CD14-positive monocyte (primary cell): ENCODE measurements around the gene TFAP2B. TPM values are rescaled to one million over a fixed set of nuclear protein-coding genes. Genes with fewer than 3 reads are reported as not detected.
A peak's percentile ranks its signal among the peaks of the same experiment; 100 is the strongest.

Experiments
- DNase-seq, 3 donors: peaks; one replicate each; pipeline ENCODE4 v3.0.0-alpha.2; 2011 to 2022
- H2AFZ ChIP-seq: 2 replicates; pipeline ENCODE4 v1.6.0; 2012; ENCODE audit warnings: mild to moderate bottlenecking, low read depth, low read length, inconsistent platforms; ENCODE audit not compliant: insufficient read depth, poor library complexity, severe bottlenecking
- H3K27ac ChIP-seq, 2 donors: 1 replicate in 1 of 2; 2 replicates in 1 of 2; pipeline ENCODE4 v1.5.1; 2012 to 2013; ENCODE audit warnings: low read length in 2 of 2, control low read depth in 1 of 2, inconsistent platforms in 1 of 2, low read depth in 1 of 2, mild to moderate bottlenecking in 1 of 2
- H3K27me3 ChIP-seq, 2 donors: one replicate each; pipeline versions ENCODE4 v1.6.0 to v1.6.1; 2011 to 2013; ENCODE audit warnings: low read length in 2 of 2; ENCODE audit not compliant: control insufficient read depth in 2 of 2, insufficient read depth in 2 of 2
- H3K36me3 ChIP-seq, 2 donors: replicated peaks in 1 of 2; 1 replicate in 1 of 2; 2 replicates in 1 of 2; pipeline versions ENCODE4 v1.5.1 to v1.6.1; 2012 to 2013; ENCODE audit warnings: low read length in 2 of 2, control low read depth in 1 of 2, inconsistent platforms in 1 of 2, mild to moderate bottlenecking in 1 of 2; ENCODE audit not compliant: insufficient read depth in 2 of 2, control insufficient read depth in 1 of 2
- H3K4me1 ChIP-seq, 2 donors: 1 replicate in 1 of 2; 2 replicates in 1 of 2; pipeline versions ENCODE4 v1.5.1 to v1.6.1; 2012 to 2013; ENCODE audit warnings: low read length in 2 of 2, control low read depth in 1 of 2, inconsistent platforms in 1 of 2, mild to moderate bottlenecking in 1 of 2, moderate library complexity in 1 of 2; ENCODE audit not compliant: insufficient read depth in 2 of 2, control insufficient read depth in 1 of 2
- H3K4me2 ChIP-seq: replicated peaks from 2 replicates; pipeline ENCODE3; 2012; ENCODE audit warnings: low read length, moderate library complexity, mild to moderate bottlenecking; ENCODE audit not compliant: poor library complexity, severe bottlenecking; ENCODE audit errors: extremely low read depth
- H3K4me3 ChIP-seq, 3 experiments: fragments of 200-600 bp in 1 of 3; sonication (generic) in 1 of 3; replicated peaks in 1 of 3; 1 replicate in 2 of 3; 2 replicates in 1 of 3; pipeline ENCODE4 v1.5.1; 2011 to 2013; ENCODE audit warnings: low read length in 3 of 3, mild to moderate bottlenecking in 3 of 3, control low read depth in 2 of 3, low read depth in 2 of 3, inconsistent platforms in 1 of 3, moderate library complexity in 1 of 3
- H3K79me2 ChIP-seq: 2 replicates; pipeline ENCODE4 v1.6.0; 2012; ENCODE audit warnings: mild to moderate bottlenecking, control low read depth, inconsistent platforms, low read length, moderate library complexity; ENCODE audit not compliant: insufficient read depth
- H3K9ac ChIP-seq: 2 replicates; pipeline ENCODE4 v1.6.0; 2017; ENCODE audit warnings: low read length, mild to moderate bottlenecking; ENCODE audit not compliant: insufficient read depth, poor library complexity, severe bottlenecking
- H3K9me3 ChIP-seq, 2 donors: replicated peaks in 1 of 2; 1 replicate in 1 of 2; 2 replicates in 1 of 2; pipeline versions ENCODE4 v1.5.1 to v1.6.1; 2012 to 2013; ENCODE audit warnings: low read length in 2 of 2, control low read depth in 1 of 2; ENCODE audit not compliant: control insufficient read depth in 1 of 2, insufficient read depth in 1 of 2
- H4K20me1 ChIP-seq: 2 replicates; pipeline ENCODE4 v1.6.0; 2012; ENCODE audit warnings: mild to moderate bottlenecking, low read length, control low read depth, moderate library complexity; ENCODE audit not compliant: insufficient read depth
- H3K27ac Mint-ChIP-seq, 7 donors: one replicate each; pipeline ENCODE4 v1.8.0; 2020; ENCODE audit warnings: mild to moderate bottlenecking in 7 of 7, mixed read lengths in 7 of 7, moderate library complexity in 6 of 7, inconsistent platforms in 2 of 7
- H3K27me3 Mint-ChIP-seq, 3 donors: one replicate each; pipeline ENCODE4 v1.8.0; 2021 to 2022; ENCODE audit warnings: low read depth in 3 of 3, mild to moderate bottlenecking in 3 of 3, mixed read lengths in 3 of 3, moderate library complexity in 3 of 3, inconsistent platforms in 1 of 3
- H3K36me3 Mint-ChIP-seq, 2 donors: one replicate each; pipeline ENCODE4 v1.8.0; 2020; ENCODE audit warnings: mixed read lengths in 2 of 2, inconsistent platforms in 1 of 2, mild to moderate bottlenecking in 1 of 2
- H3K4me1 Mint-ChIP-seq: one replicate; pipeline ENCODE4 v1.8.0; 2020; ENCODE audit warnings: mild to moderate bottlenecking, mixed read lengths
- H3K4me3 Mint-ChIP-seq, 2 donors: one replicate each; pipeline ENCODE4 v1.8.0; 2020; ENCODE audit warnings: mild to moderate bottlenecking in 2 of 2, mixed read lengths in 2 of 2, moderate library complexity in 1 of 2
- H3K9me3 Mint-ChIP-seq, 7 donors: one replicate each; pipeline ENCODE4 v1.8.0; 2020 to 2022; ENCODE audit warnings: mixed read lengths in 7 of 7, mild to moderate bottlenecking in 6 of 7, moderate library complexity in 6 of 7, inconsistent platforms in 2 of 7
- CTCF ChIP-seq: fragments of 200-600 bp; IDR thresholded peaks from one replicate; pipeline ENCODE4 v1.8.0; 2022; ENCODE audit warnings: antibody characterized with exemption, mild to moderate bottlenecking
- WGBS: methylation state at CpG from one replicate; pipeline ENCODE4 v1.1.5; 2013; ENCODE audit warnings: missing lambda C conversion rate; ENCODE audit not compliant: insufficient coverage; 5-methylcytosine and 5-hydroxymethylcytosine counted together
- intact Hi-C, 2 donors: fragments of 100-400 bp; cut with micrococcal nuclease; formaldehyde crosslinking; loops; one replicate each; pipeline versions ENCODE4 v1.15.0 to v1.15.1; 2023
- polyA plus RNA-seq, 3 donors: library from polyadenylated mRNA; depleted of rRNA in 1 of 3; unstranded in 2 of 3; stranded (reverse) in 1 of 3; fragments of 300-500 nt in 2 of 3; fragments of >200 nt in 1 of 3; fragmentation: Illumina TruSeq in 2 of 3; gene quantifications; 1 replicate in 2 of 3; 2 replicates in 1 of 3; pipeline ENCODE4 v1.2.3, GENCODE V29; 2012 to 2021

TFAP2B gene
- polyA plus RNA-seq, 3 donors, result not detected

- H3K27me3 ChIP-seq, result peaks cover 99 to 100% of the 10 kb centered on the region in 2 donors
- peaks cover 0 to 1% of the 10 kb centered on the region in 2 donors for H3K36me3 Mint-ChIP-seq
- no peak overlapping the region for H3K4me2 ChIP-seq
- no peaks in the 10 kb centered on the region for H3K79me2 ChIP-seq
- H3K9ac ChIP-seq, result no peak overlapping the region
- H3K4me3 Mint-ChIP-seq, result peak overlapping the region in 1 of 2 donors; percentile 70
- H3K27ac ChIP-seq, result no peak overlapping the region
- peaks cover 2 to 79% of the 10 kb centered on the region in 2 donors for H3K9me3 ChIP-seq
- peaks cover 0 to 39% (median 23%) of the 10 kb centered on the region in 7 donors for H3K9me3 Mint-ChIP-seq
- 10% methylated on average over 27 of the region's 32 CpGs for WGBS
- H3K27ac Mint-ChIP-seq, result no peak overlapping the region
- no peak overlapping the region for H3K4me3 ChIP-seq
- H3K36me3 ChIP-seq, result no peaks in the 10 kb centered on the region
- H3K27me3 Mint-ChIP-seq, result peaks cover 96 to 100% (median 99%) of the 10 kb centered on the region in 3 donors
- intact Hi-C loops, result no loop called here
- no peaks in the 10 kb centered on the region for H3K4me1 ChIP-seq
- no peak for DNase-seq
- H2AFZ ChIP-seq, result no peak overlapping the region
- H4K20me1 ChIP-seq, result no peaks in the 10 kb centered on the region
- no peaks in the 10 kb centered on the region for H3K4me1 Mint-ChIP-seq
- TF ChIP-seq CTCF, result no peak
These were observed 24.3 kb downstream of the TFAP2B start for GRCh38 chr6:50842861-50843384.

- H3K36me3 Mint-ChIP-seq, result peaks cover 0 to 1% of the 10 kb centered on the region in 2 donors
- Histone ChIP-seq H3K27me3 (peaks cover 99 to 100% of the 10 kb centered on the region in 2 donors), H2AFZ (no peak overlapping the region), H3K4me3 (no peak overlapping the region), H4K20me1 (no peaks in the 10 kb centered on the region), H3K9me3 (peaks cover 4 to 77% of the 10 kb centered on the region in 2 donors), H3K36me3 (no peaks in the 10 kb centered on the region), H3K4me2 (no peak overlapping the region), H3K4me1 (no peaks in the 10 kb centered on the region), H3K27ac (no peak overlapping the region), H3K79me2 (no peaks in the 10 kb centered on the region), H3K9ac (no peak overlapping the region)
- H3K27me3 Mint-ChIP-seq, result peaks cover 97 to 100% (median 100%) of the 10 kb centered on the region in 3 donors
- DNase-seq, result no peak
- intact Hi-C loops, result no loop called here
- peak overlapping the region in 1 of 2 donors; percentile 79 for H3K4me3 Mint-ChIP-seq
- no peak for TF ChIP-seq CTCF
- H3K4me1 Mint-ChIP-seq, result no peaks in the 10 kb centered on the region
- 7% methylated on average over 10 of the region's 20 CpGs for WGBS
- H3K9me3 Mint-ChIP-seq, result peaks cover 0 to 39% (median 28%) of the 10 kb centered on the region in 7 donors
- no peak overlapping the region for H3K27ac Mint-ChIP-seq
These were observed 25.2 kb downstream of the TFAP2B start for GRCh38 chr6:50843842-50844241.
